ENCODE results near the gene CEP78. TPM values are rescaled to one million over a fixed set of nuclear protein-coding genes. Genes with fewer than 3 reads are reported as not detected.
A peak's percentile ranks its signal among the peaks of the same experiment; 100 is the strongest.

The CEP78 gene
- total RNA-seq, 1 donor from 2014 or later = 29.7 TPM

DNA sequence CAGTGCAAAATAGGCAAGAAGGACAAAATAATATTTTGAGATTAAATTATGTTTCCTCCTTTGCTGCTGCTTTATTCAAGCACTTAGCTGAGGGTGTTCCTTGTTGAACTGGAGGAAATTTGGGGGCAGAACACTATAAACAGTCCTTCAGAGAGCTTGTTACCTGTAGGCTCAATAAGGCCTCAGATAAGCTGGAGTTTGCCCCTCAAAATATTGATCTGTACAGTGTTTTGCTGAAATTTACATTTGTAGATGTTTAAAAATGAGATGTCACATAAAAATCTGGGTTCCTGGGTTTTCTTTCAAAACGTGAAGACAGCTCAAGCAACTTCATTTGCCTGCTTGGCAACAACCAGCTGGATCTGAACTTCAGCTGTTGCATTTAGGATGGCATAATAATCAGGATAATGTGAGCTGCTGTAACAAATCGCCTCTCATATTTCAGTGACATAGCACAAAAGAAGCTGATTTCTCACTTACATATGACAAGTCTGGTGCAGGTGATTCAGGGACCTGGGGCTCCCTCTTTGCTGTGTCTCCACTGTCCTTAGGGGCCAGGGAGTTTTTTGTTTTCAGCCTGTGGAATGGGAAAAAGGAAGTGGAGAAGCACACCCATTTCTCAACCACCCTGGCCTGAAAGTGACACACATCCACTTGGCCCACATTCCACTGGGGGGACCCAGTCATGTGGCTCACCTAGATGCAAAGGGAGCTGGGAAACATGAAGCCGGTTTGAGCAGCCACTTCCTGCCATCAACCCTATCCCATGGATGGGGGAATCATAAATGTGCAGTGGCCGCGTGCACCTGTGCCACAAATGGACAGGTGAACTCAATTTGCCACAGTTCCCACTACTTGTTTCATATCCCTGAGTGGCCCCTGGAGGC, 58.7 kb downstream of the CEP78 start:
- Mint-ChIP-seq H3K27me3 (ENCODE audit: unreplicated experiment) (peaks cover 8% of the 10 kb centered on the region), H3K4me3 (ENCODE audit: unreplicated experiment) (no peak overlapping the region), H3K9me3 (ENCODE audit: unreplicated experiment) (peaks cover 12% of the 10 kb centered on the region), H3K36me3 (ENCODE audit: unreplicated experiment) (no peaks in the 10 kb centered on the region), H3K4me1 (ENCODE audit: low read depth, unreplicated experiment) (peaks cover 18% of the 10 kb centered on the region), H3K27ac (ENCODE audit: unreplicated experiment) (peak overlapping the region; percentile 23)
- no peak for DNase-seq
- TF ChIP-seq, protein P1, sequence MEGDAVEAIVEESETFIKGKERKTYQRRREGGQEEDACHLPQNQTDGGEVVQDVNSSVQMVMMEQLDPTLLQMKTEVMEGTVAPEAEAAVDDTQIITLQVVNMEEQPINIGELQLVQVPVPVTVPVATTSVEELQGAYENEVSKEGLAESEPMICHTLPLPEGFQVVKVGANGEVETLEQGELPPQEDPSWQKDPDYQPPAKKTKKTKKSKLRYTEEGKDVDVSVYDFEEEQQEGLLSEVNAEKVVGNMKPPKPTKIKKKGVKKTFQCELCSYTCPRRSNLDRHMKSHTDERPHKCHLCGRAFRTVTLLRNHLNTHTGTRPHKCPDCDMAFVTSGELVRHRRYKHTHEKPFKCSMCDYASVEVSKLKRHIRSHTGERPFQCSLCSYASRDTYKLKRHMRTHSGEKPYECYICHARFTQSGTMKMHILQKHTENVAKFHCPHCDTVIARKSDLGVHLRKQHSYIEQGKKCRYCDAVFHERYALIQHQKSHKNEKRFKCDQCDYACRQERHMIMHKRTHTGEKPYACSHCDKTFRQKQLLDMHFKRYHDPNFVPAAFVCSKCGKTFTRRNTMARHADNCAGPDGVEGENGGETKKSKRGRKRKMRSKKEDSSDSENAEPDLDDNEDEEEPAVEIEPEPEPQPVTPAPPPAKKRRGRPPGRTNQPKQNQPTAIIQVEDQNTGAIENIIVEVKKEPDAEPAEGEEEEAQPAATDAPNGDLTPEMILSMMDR (IDR thresholded peaks at IDR 0.05; ENCODE audit: partially characterized antibody, unreplicated experiment) = no peak

DNA sequence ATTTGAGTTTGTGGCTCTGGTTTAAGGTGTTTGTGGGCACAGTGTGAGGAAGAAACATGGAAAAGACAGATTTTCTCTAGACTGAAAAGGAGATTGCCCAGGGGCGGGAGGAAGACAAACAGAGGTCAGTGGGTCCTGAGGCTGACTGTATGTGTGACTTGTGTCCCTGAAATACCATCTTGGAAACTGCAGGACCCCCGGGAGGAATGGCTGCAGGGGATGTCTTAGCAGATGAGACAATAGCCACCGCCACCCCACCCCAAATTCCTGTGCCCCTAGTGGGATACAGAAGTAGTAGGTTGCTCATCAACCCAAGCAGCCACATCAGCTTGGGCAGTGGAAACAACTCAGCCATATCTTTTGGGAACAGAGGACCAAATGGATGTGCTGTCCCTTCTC, 59.3 kb downstream of the CEP78 start:
- H3K4me1 Mint-ChIP-seq (ENCODE audit: low read depth, unreplicated experiment) = peaks cover 21% of the 10 kb centered on the region
- H3K36me3 Mint-ChIP-seq (ENCODE audit: unreplicated experiment) = no peaks in the 10 kb centered on the region
- H3K27me3 Mint-ChIP-seq (ENCODE audit: unreplicated experiment) = peaks cover 8% of the 10 kb centered on the region
- H3K27ac Mint-ChIP-seq (ENCODE audit: unreplicated experiment) = peak overlapping the region; percentile 23
- H3K9me3 Mint-ChIP-seq (ENCODE audit: unreplicated experiment) = peaks cover 12% of the 10 kb centered on the region
- TF ChIP-seq, protein P1 (IDR thresholded peaks at IDR 0.05; ENCODE audit: partially characterized antibody, unreplicated experiment) = no peak
- DNase-seq = no peak
- H3K4me3 Mint-ChIP-seq (ENCODE audit: unreplicated experiment) = no peak overlapping the region

DNA sequence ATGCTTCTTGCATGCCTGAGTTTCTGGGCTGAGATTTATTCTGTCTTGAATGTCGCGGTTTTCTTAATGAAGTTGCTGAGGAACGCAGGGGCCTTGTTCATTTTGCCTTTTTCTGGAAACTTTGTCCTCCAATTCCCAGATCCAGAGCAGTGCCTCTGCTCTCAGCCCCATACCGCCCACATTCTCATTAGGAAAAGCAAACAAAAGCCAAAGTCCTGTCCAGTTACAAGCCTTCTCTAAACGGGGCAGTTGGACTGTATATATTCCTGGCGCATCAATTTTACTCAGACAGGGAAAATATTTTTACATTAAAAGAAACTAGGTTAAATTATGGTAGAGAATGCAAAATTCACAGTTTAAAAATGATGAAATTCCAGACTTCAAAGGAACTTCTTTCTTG, 59.9 kb downstream of the CEP78 start:
- Mint-ChIP-seq H3K4me1 (ENCODE audit: low read depth, unreplicated experiment) (peaks cover 22% of the 10 kb centered on the region), H3K36me3 (ENCODE audit: unreplicated experiment) (no peaks in the 10 kb centered on the region), H3K27me3 (ENCODE audit: unreplicated experiment) (peaks cover 8% of the 10 kb centered on the region), H3K27ac (ENCODE audit: unreplicated experiment) (peak overlapping the region; percentile 20), H3K4me3 (ENCODE audit: unreplicated experiment) (peak overlapping the region; percentile 97), H3K9me3 (ENCODE audit: unreplicated experiment) (peaks cover 13% of the 10 kb centered on the region)
- TF ChIP-seq, protein P1 (IDR thresholded peaks at IDR 0.05; ENCODE audit: partially characterized antibody, unreplicated experiment) = no peak
- DNase-seq = no peak

DNA sequence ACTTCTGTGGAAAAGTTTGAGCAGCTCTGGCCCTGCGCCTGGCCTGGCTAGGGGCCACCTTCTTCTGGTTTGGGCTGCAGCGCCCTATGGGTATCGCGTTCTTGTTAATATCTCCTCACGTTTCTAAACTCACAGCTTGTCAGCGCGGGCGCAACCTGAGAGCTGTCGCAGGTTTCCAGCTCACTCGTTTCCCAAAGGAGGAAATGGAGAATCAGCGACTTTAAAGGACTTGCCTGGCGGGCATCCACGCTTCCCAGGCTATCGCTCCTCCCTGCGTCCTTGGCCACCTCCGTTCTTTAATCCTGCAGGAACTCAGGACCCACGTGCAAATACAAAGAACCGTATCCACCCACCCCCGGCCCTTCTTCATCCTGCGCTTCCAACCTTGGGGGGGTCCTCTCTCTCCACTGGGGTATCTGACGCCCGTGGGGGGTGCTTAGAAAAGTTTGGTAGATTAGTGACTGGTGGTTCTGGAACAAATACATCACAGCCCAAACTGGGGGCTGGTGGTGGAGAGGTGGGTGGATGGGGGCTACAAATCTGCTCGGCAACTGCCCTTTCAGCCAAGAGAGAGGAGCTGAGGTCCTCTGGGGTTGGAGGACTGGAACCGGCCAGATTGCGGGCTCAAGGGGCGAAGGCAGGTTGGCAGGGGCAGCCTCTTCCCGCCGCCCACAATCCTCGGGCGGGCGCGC, 60.5 kb downstream of the CEP78 start:
- Mint-ChIP-seq H3K27me3 (ENCODE audit: unreplicated experiment) (peaks cover 8% of the 10 kb centered on the region), H3K4me1 (ENCODE audit: low read depth, unreplicated experiment) (peaks cover 21% of the 10 kb centered on the region), H3K9me3 (ENCODE audit: unreplicated experiment) (peaks cover 13% of the 10 kb centered on the region), H3K27ac (ENCODE audit: unreplicated experiment) (peak overlapping the region; percentile 91), H3K4me3 (ENCODE audit: unreplicated experiment) (peak overlapping the region; percentile 97), H3K36me3 (ENCODE audit: unreplicated experiment) (no peaks in the 10 kb centered on the region)
- TF ChIP-seq, protein P1 (IDR thresholded peaks at IDR 0.05; ENCODE audit: partially characterized antibody, unreplicated experiment) = no peak
- peak; percentile 30 for DNase-seq
